ENCODE data around the gene RBM42.
"Not testable (repeated sequence)": the region's sequence is repeated elsewhere in the genome, so short reads cannot be mapped to it uniquely, and the experiment has no call there.

RBM42 gene

GRCh38 chr19:35648017-35648961 is 19.5 kb downstream of the RBM42 start, which contains the start of gene COX6B1:
Gene COX6B1 (plus strand): TSS chr19:35648323. CDS start chr19:35651244, 2,921 bp downstream.
- peak; percentile 68 to 83 (median 80) for DNase-seq (ENCODE audit: low read depth in 3 of 3, low spot score in 1 of 3)

GRCh38 chr19:35650581-35650980 is 21.7 kb downstream of the RBM42 start:
- no peak for DNase-seq (ENCODE audit: low read depth in 3 of 3, low spot score in 1 of 3)

DNA sequence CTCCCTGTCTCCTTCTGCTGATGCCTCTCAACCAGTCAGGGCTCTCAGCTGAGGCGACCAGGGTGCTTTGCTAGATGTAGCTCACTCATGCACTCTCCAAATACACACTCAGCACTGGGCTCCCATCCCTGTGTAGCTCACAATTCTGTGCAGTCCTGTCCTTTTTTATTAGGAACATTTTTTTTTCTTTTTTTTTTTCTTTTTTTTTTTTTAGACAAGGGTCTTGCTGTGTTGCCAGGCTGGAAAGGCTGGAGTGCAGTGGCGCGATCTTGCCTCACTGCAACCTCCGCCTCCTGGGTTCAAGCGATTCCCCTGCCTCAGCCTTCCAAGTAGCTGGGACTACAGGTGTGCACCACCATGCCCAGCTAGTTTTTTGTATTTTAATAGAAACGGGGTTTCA is 26.0 kb downstream of the RBM42 start:
- DNase-seq (ENCODE audit: low read depth in 3 of 3, low spot score in 1 of 3) = not testable (repeated sequence)

GRCh38 chr19:35655600-35655999 is 26.8 kb downstream of the RBM42 start:
- DNase-seq (ENCODE audit: low read depth in 3 of 3, low spot score in 1 of 3) = no peak

DNA sequence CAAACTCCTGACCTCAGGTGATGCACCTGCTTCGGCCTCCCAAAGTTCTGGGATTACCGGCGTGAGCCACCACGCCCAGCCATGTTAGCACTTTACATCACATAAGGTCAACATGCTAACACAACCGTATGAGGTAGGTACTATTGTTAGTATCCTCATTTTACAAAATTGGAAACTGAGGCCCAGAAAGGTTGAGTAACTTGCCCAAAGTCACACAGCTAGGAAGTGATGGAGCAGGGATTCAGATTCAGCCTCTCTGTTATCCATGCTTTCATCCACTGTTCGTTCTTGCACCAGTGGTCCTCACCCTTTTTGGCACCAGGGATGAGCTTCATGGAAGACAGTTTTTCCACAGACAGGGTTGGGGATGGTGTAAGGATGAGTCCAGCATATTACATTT is 27.9 kb downstream of the RBM42 start:
- no peak for DNase-seq (ENCODE audit: low read depth in 3 of 3, low spot score in 1 of 3)

DNA sequence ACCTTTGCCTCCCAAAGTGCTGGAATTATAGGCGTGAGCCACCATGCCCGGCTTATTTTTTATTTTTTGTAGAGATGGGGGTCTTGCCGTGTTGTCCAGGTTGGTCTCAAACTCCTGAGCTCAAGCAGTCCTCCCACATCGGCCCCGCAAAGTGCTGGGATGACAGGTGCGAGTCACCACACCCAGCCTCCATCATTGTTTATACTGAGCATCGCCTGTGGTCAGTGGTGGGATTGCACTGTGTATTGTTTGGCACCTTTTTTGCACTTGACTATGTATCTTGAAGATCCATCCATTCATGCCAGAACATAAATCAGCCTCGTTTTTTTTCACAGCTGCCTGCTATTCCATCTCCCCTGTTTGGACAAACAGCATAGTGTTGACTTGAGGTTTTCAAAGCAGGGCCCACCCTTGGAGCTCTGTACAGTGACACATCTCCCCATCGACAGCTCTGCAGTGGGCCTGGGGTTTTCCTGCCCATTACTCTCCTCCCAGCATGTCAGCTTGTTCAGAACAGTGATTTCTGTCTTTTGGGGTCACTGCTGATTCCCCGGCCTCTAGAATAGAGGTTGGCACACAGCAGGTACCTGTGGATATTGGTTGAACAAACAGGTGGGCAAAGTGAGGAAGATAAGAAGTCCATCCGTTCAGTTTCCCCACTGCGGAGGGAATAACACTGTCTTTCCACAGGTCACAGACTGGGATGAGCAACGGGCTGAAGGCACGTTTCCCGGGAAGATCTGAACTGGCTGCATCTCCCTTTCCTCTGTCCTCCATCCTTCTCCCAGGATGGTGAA is 29.3 kb downstream of the RBM42 start:
- no peak for DNase-seq (ENCODE audit: low read depth in 3 of 3, low spot score in 1 of 3)

GRCh38 chr19:35661995-35662340 is 33.1 kb downstream of the RBM42 start:
- DNase-seq (ENCODE audit: low read depth in 3 of 3, low spot score in 1 of 3) = no peak

- DNase-seq (ENCODE audit: low read depth in 3 of 3, low spot score in 1 of 3) = no peak
These were observed 35.1 kb downstream of the RBM42 start for GRCh38 chr19:35663981-35664380.

GRCh38 chr19:35665157-35665556 is 36.3 kb downstream of the RBM42 start:
- no peak for DNase-seq (ENCODE audit: low read depth in 3 of 3, low spot score in 1 of 3)

DNA sequence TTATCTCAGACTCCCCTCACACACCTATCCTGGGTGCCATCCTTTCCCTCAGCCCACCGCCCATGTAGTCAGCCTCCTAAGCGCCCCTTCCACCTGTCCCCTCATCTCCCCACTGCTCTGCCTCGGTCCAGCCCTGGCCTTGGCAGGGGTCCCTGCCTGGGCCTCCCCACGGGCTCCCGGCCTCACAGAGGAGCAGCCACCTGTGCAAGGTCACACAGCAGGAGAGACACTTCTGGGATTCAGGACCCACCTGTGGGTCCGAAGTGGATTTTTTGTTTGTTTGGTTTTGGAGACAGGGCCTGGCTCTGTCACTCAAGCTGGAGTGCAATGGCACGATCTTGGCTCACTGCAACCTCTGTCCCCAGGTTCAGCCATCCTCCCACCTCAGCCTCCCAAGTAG is 36.8 kb downstream of the RBM42 start:
- no peak for DNase-seq (ENCODE audit: low read depth in 3 of 3, low spot score in 1 of 3)

DNA sequence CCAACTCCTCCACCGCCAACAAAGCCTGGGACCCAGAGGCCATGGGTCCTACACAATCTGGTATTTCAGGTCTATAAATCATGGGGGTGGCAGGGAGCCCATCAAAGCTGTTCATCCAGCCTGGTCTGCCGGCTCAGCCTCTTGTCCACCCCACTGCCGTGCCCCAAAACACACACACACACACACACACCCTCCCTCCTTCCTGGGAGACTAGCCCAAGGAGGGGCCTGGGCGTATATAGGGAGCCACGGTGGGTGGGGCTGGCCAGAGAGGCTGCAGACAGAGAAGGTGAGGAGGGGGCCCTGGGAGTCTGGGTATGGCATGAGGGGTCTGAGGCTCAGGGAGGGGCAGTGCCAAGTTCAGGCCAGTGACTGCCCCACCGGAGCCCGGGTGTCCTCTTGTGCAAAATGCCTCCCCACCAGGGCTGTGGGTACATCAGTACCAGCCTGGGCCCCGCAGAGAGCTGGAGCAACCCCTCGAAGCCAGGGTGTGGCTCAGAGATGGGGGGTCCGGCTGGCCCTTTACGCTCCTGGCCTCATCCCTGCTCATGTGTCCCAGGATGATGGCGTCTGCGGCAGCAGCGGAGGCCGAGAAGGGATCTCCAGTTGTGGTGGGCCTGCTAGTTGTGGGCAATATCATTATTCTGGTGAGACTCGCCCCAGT is 37.5 kb downstream of the RBM42 start, which contains the start of gene UPK1A:
Gene UPK1A (plus strand): TSS at position 267 of the 663 bp plus-strand sequence. CDS start 296 bp downstream, at position 563.
- DNase-seq (ENCODE audit: low read depth in 3 of 3, low spot score in 1 of 3) = no peak

DNA sequence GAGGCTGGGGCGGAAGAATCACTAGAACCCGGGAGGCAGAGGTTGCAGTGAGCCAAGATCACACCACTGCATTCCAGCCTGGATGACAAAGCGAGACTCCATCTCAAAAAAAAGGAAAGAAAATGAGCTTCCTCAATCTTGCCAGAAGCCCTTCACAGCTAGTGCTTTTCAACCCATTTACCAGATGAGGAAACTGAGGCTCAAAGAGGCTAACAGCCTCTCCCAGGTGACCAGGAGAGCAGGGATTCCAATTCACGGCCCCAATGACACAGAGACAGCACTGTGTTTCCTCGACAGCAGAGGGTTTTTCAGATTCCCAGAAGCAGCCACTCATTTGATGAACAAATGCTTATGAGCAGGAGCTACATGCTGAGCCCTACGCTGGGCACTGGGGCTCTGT is 40.7 kb downstream of the RBM42 start:
- DNase-seq (ENCODE audit: low read depth in 3 of 3, low spot score in 1 of 3) = no peak

GRCh38 chr19:35669974-35670373 is 41.1 kb downstream of the RBM42 start:
- DNase-seq (ENCODE audit: low read depth in 3 of 3, low spot score in 1 of 3) = no peak

GRCh38 chr19:35670686-35671085 is 41.9 kb downstream of the RBM42 start:
- DNase-seq (ENCODE audit: low read depth in 3 of 3, low spot score in 1 of 3) = no peak

DNA sequence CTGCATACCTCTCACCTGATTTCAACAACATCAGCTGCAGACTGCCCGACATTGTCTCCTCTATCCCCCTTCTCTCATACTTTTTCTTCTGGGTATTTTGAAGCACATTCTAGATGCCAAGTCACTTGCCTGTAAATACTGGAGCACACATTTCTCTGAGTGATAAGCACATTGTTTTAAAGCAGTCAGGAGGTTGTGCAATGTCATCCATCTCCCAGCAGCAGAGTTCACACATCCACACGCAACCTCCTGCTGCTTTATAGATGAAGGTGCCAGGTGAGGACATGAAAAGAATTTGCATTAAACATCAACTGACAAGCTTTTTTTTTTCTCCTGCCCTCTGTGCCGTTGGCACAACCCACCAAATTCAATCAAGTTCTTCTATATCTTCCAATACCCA is 43.0 kb downstream of the RBM42 start:
- no peak for DNase-seq (ENCODE audit: low read depth in 3 of 3, low spot score in 1 of 3)

- peak in 2 of 3 donors; percentile 5 to 11 for DNase-seq (ENCODE audit: low read depth in 3 of 3, low spot score in 1 of 3)
These were observed 44.4 kb downstream of the RBM42 start for GRCh38 chr19:35673121-35673804.

- DNase-seq (ENCODE audit: low read depth in 3 of 3, low spot score in 1 of 3) = no peak
These were observed 46.8 kb downstream of the RBM42 start for GRCh38 chr19:35675589-35676140.

Measured in stimulated activated CD4-positive, alpha-beta T cell treated with anti-CD3 and anti-CD28 coated beads, TNF-alpha, amount 100 ng/mL, for 1 hour (primary cell).